ENCODE results near the gene LGALS8.

LGALS8 gene

GRCh38 chr1:236534151-236534651 is 10.4 kb downstream of the LGALS8 start:
- no peak overlapping the region for H3K27ac ChIP-seq
- TF ChIP-seq, protein P1, sequence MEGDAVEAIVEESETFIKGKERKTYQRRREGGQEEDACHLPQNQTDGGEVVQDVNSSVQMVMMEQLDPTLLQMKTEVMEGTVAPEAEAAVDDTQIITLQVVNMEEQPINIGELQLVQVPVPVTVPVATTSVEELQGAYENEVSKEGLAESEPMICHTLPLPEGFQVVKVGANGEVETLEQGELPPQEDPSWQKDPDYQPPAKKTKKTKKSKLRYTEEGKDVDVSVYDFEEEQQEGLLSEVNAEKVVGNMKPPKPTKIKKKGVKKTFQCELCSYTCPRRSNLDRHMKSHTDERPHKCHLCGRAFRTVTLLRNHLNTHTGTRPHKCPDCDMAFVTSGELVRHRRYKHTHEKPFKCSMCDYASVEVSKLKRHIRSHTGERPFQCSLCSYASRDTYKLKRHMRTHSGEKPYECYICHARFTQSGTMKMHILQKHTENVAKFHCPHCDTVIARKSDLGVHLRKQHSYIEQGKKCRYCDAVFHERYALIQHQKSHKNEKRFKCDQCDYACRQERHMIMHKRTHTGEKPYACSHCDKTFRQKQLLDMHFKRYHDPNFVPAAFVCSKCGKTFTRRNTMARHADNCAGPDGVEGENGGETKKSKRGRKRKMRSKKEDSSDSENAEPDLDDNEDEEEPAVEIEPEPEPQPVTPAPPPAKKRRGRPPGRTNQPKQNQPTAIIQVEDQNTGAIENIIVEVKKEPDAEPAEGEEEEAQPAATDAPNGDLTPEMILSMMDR (conservative IDR thresholded peaks at IDR 0.05): no peak

- TF ChIP-seq, protein P1 (conservative IDR thresholded peaks at IDR 0.05): no peak
- H3K27ac ChIP-seq: no peak overlapping the region
Measured at GRCh38 chr1:236535190-236535589, 11.4 kb downstream of the LGALS8 start.

DNA sequence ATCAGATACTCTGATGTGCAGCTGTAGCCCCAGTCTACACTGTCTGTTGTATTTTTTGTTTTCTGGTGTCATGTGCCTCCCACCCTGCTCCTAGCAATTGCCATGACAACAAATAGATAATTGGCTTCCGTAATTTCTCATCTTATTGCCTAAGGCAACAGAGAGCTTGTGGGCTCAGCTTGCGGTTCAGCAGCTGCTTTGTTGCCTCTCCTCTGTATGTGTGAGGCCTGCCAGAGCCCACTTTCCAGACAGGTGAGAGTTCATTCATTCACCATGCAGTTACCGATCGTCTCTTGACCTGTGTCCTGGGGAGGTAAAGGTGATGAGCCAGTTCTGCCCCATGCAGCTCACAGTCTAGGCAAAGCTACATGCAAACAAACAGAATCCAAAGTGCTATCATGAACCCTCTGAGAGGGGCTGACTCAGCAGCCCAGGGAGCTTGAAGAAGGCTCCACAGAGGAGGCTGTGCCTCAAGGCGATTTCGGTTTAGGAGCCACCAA is 11.9 kb downstream of the LGALS8 start:
- no peak overlapping the region for H3K27ac ChIP-seq
- TF ChIP-seq, protein P1 (conservative IDR thresholded peaks at IDR 0.05): no peak

GRCh38 chr1:236536540-236536939 is 12.8 kb downstream of the LGALS8 start:
- no peak overlapping the region for H3K27ac ChIP-seq
- TF ChIP-seq, protein P1 (conservative IDR thresholded peaks at IDR 0.05): no peak

GRCh38 chr1:236540813-236541465 is 17.2 kb downstream of the LGALS8 start:
- H3K27ac ChIP-seq: no peak overlapping the region

DNA sequence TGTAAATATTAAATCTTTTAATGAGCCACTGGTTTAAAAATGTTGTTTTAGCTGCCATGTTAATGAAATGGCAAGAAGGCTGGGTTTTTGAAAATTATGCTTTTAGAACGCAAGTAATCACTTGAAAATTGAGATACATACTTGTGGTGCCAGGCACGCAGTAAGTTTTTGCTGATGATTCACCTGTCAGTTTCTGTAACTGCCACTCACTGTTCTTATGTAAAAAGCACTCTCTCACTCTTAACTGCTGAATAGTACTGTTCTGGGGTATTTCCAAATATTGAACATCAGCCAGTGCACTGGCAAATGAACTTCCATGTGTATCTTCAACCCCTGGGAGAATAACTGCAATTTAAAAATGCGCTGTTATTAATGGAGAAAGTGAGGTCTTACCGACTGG is 17.9 kb downstream of the LGALS8 start:
- H3K27ac ChIP-seq: no peak overlapping the region
- TF ChIP-seq, protein P1 (conservative IDR thresholded peaks at IDR 0.05): no peak

More at GRCh38 chr1:236540813-236541465, 17.2 kb downstream of the LGALS8 start:
- TF ChIP-seq, protein P1 (conservative IDR thresholded peaks at IDR 0.05): no peak

GRCh38 chr1:236543065-236543669 is 19.4 kb downstream of the LGALS8 start:
- H3K27ac ChIP-seq: no peak overlapping the region
- TF ChIP-seq, protein P1 (conservative IDR thresholded peaks at IDR 0.05): no peak
